GM13976 (cell line): Measurements from ENCODE around the gene INPP5B.

Source experiments
- DNase-seq: peaks from one replicate; pipeline ENCODE4 v3.0.0; 2012; ENCODE audit warnings: low spot score
- CTCF ChIP-seq: IDR thresholded peaks from 2 replicates; pipeline ENCODE4 v1.5.1; 2012; ENCODE audit warnings: borderline replicate concordance, mild to moderate bottlenecking; ENCODE audit not compliant: insufficient read depth; ENCODE audit errors: extremely low read depth, missing control alignments, control extremely low read depth
- in situ Hi-C: fragments of 300-500 bp; cut with MboI; formaldehyde crosslinking; loops from one replicate; pipeline ENCODE4 v1.12.0; 2022; ENCODE audit warnings: low sequenced_read_pairs, mixed read lengths, inconsistent platforms; ENCODE audit not compliant: unreplicated experiment

The INPP5B gene

GRCh38 chr1:37851782-37852210 is 95.1 kb downstream of the INPP5B start:
- no peak for DNase-seq
- in situ Hi-C loops = no loop called here

DNA sequence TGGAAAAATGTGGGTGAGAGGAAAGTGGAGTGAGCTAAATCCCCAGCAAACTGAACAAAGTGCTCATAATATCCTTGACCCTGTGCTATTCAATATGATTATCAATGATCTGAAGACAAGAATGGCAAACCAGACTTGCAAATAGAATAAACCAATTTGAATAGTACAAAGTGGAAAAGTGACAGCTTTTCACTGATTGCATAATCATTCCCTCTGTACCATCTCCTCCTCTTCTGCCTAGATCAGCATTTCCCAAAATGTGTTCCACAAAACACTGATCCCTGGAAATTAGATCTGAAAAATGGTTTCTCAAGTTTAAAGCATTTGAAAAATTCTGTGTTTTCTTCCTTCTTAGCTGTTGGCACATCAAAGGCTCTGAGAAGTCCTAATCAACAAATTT is 95.6 kb downstream of the INPP5B start:
- in situ Hi-C loops = no loop called here
- TF ChIP-seq CTCF = no peak

More at GRCh38 chr1:37851782-37852210, 95.1 kb downstream of the INPP5B start:
- TF ChIP-seq CTCF = no peak

GRCh38 chr1:37850352-37850955 is 96.4 kb downstream of the INPP5B start:
- DNase-seq = no peak
- in situ Hi-C loops = no loop called here
- TF ChIP-seq CTCF = no peak

More for the DNA sequence above, 95.6 kb downstream of the INPP5B start:
- no peak for DNase-seq

DNA sequence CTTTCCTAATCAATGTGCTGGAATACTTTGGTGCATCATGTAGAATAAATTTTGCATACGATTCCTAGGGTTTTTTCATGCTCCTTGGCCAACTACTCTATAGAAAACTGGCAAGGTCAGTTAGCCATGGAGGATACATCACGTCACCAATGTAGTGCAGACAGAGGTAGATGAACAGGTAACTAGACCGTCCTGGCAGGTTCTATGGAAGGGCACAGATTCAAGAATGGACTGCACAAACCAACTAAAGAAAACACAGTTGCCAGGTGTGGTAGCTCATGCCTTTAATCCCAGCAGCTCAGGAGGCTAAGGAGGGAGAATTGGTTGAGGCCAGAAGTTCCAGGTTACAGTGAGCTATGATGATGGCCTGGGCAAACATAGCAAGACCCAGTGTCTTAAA is 97.4 kb downstream of the INPP5B start:
- in situ Hi-C loops = no loop called here
- no peak for TF ChIP-seq CTCF
- DNase-seq = no peak

DNA sequence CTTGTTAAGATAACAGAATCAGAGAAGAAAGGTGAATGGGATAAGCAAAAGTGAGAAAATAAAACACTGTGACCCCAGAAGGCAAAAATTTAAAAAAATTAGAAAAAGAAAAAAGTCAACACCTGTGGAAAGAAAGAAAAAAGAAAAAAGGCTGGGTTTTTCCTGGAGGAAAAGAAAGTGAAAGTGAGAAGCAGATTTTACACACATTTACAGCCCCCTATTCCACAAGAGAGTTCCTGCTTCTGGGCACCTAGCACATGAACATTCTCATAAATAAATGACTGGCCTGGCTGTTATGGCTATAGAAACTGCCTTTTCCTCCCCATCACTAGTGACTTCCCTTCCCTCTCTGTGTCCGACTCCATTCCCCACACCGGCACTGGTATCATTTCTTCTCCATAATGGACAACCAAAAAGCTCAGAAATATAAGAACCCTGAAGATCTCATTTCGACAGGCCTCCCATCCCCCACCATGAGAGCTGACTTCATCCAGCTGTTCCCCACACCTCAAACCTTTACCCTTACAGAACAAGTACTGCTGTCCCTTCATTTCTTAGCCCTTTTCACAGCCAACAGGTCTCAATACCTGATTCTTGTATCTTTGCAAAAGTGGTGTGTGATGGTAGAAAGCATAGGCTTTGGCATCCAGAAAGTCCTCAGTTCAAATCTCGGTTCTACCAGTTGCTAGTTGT is 100.1 kb downstream of the INPP5B start:
- no peak for TF ChIP-seq CTCF
- no peak for DNase-seq
- in situ Hi-C loops = no loop called here

DNA sequence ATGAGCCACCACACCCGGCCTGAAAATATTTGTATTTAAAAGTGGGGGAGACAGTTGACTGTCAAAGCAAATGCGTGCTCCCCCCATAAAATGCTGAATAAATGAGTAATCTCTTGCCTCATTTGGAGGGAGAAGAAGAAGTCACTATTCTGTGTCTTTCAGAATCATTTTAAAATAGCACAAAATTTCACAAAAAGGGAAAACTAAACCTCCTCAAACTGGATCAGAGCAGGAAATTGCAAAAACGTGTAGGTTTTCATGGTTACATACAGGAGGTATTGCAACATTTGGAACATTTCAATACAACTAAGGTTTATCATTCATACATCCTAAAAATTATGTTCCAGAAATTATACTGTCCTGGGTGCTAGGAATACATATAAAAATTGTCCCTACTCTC is 101.1 kb downstream of the INPP5B start:
- in situ Hi-C loops = no loop called here
- no peak for TF ChIP-seq CTCF
- DNase-seq = no peak
